OCI-LY3 (cell line): Measurements from ENCODE around the gene FERMT1.

ENCODE experiments used
- H2AFZ ChIP-seq: fragments of 200-600, 300-600 bp; shearing (Covaris generic); 2 replicates; pipeline ENCODE4 v1.6.0; 2014; ENCODE audit warnings: antibody characterized with exemption, low read depth, low read length
- H3K27ac ChIP-seq: fragments of 200-600, 300-600 bp; sonication (generic); 2 replicates; pipeline ENCODE4 v1.5.1; 2014; ENCODE audit warnings: mild to moderate bottlenecking, low read length, moderate library complexity, mixed read lengths
- H3K27me3 ChIP-seq: fragments of 200-600, 300-600 bp; sonication (generic); 2 replicates; pipeline ENCODE4 v1.6.1; 2014; ENCODE audit warnings: low read depth, low read length, mixed read lengths
- H3K36me3 ChIP-seq: fragments of 200-600, 300-600 bp; sonication (generic); replicated peaks from 2 replicates; pipeline ENCODE3; 2014; ENCODE audit warnings: low read depth, low read length, mixed read lengths
- H3K4me1 ChIP-seq: fragments of 300-600, 200-600 bp; sonication (generic); 2 replicates; pipeline ENCODE4 v1.6.1; 2014; ENCODE audit warnings: low read length, mixed read lengths
- H3K4me2 ChIP-seq: fragments of 200-600, 300-600 bp; sonication (generic); 2 replicates; pipeline ENCODE4 v1.6.1; 2014; ENCODE audit warnings: low read length, mixed read lengths
- H3K4me3 ChIP-seq: fragments of 300-600, 200-600 bp; sonication (generic); 2 replicates; pipeline ENCODE4 v1.5.1; 2014; ENCODE audit warnings: antibody characterized with exemption, mild to moderate bottlenecking, low read length, moderate library complexity
- H3K79me2 ChIP-seq: fragments of 300-600, 200-600 bp; shearing (Covaris generic); 2 replicates; pipeline ENCODE4 v1.6.1; 2014; ENCODE audit warnings: mild to moderate bottlenecking, low read length, mixed read lengths
- H3K9ac ChIP-seq: fragments of 300-600, 200-600 bp; shearing (Covaris generic); 2 replicates; pipeline ENCODE4 v1.6.0; 2014; ENCODE audit warnings: mild to moderate bottlenecking, low read length, moderate library complexity
- H3K9me3 ChIP-seq: fragments of 200-600, 300-600 bp; shearing (Covaris generic); 2 replicates; pipeline ENCODE4 v1.6.1; 2014; ENCODE audit warnings: low read length, mixed read lengths; ENCODE audit not compliant: insufficient read depth
- H4K20me1 ChIP-seq: fragments of 200-600, 300-600 bp; sonication (generic); 2 replicates; pipeline ENCODE4 v1.6.1; 2016; ENCODE audit warnings: low read length, mixed read lengths; ENCODE audit not compliant: insufficient read depth
- EZH2phosphoT487 ChIP-seq: fragments of 200-600 bp; shearing (Covaris generic); IDR thresholded peaks from 2 replicates; pipeline ENCODE4 v1.6.1; 2018; ENCODE audit warnings: antibody characterized with exemption, mixed run types, low read depth
- TF ChIP-seq, protein P1 (sequence below): fragments of 200-600, 300-600 bp; sonication (generic); IDR thresholded peaks from 2 replicates; pipeline ENCODE4 v1.5.1; 2014; ENCODE audit warnings: antibody characterized with exemption, low read length, low read depth

Gene FERMT1

GRCh38 chr20:6095409-6095808, 27.4 kb downstream of the FERMT1 start:
- peaks cover 24% of the 10 kb centered on the region; the same call in 1 of the 2 replicates for H3K27me3 ChIP-seq
- no peaks in the 10 kb centered on the region for H3K79me2 ChIP-seq
- no peak overlapping the region for H2AFZ ChIP-seq
- no peak overlapping the region for H3K4me2 ChIP-seq
- H3K4me3 ChIP-seq, result no peak overlapping the region
- peaks cover 12% of the 10 kb centered on the region for H3K4me1 ChIP-seq
- no peak overlapping the region for H3K9ac ChIP-seq
- no peaks in the 10 kb centered on the region for H3K9me3 ChIP-seq
- no peaks in the 10 kb centered on the region for H4K20me1 ChIP-seq
- H3K36me3 ChIP-seq, result no peaks in the 10 kb centered on the region
- H3K27ac ChIP-seq, result no peak overlapping the region
- TF ChIP-seq, protein P1, sequence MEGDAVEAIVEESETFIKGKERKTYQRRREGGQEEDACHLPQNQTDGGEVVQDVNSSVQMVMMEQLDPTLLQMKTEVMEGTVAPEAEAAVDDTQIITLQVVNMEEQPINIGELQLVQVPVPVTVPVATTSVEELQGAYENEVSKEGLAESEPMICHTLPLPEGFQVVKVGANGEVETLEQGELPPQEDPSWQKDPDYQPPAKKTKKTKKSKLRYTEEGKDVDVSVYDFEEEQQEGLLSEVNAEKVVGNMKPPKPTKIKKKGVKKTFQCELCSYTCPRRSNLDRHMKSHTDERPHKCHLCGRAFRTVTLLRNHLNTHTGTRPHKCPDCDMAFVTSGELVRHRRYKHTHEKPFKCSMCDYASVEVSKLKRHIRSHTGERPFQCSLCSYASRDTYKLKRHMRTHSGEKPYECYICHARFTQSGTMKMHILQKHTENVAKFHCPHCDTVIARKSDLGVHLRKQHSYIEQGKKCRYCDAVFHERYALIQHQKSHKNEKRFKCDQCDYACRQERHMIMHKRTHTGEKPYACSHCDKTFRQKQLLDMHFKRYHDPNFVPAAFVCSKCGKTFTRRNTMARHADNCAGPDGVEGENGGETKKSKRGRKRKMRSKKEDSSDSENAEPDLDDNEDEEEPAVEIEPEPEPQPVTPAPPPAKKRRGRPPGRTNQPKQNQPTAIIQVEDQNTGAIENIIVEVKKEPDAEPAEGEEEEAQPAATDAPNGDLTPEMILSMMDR, result no peak
- TF ChIP-seq EZH2phosphoT487, result no peak

GRCh38 chr20:6094565-6094964, 28.3 kb downstream of the FERMT1 start:
- Histone ChIP-seq H3K79me2 (no peaks in the 10 kb centered on the region), H2AFZ (no peak overlapping the region), H3K9me3 (no peaks in the 10 kb centered on the region), H3K4me1 (peaks cover 12% of the 10 kb centered on the region), H4K20me1 (no peaks in the 10 kb centered on the region), H3K9ac (no peak overlapping the region), H3K36me3 (no peaks in the 10 kb centered on the region), H3K27ac (no peak overlapping the region), H3K4me3 (no peak overlapping the region), H3K27me3 (peaks cover 24% of the 10 kb centered on the region; the same call in 1 of the 2 replicates), H3K4me2 (no peak overlapping the region)
- TF ChIP-seq, protein P1, result no peak
- TF ChIP-seq EZH2phosphoT487, result no peak

- peaks cover 12% of the 10 kb centered on the region for H3K4me1 ChIP-seq
- H3K9ac ChIP-seq, result no peak overlapping the region
- H4K20me1 ChIP-seq, result no peaks in the 10 kb centered on the region
- no peaks in the 10 kb centered on the region for H3K79me2 ChIP-seq
- H3K4me3 ChIP-seq, result no peak overlapping the region
- TF ChIP-seq, protein P1, result no peak
- no peak for TF ChIP-seq EZH2phosphoT487
- H3K4me2 ChIP-seq, result no peak overlapping the region
- no peak overlapping the region for H3K27ac ChIP-seq
- peaks cover 24% of the 10 kb centered on the region; the same call in 1 of the 2 replicates for H3K27me3 ChIP-seq
- no peaks in the 10 kb centered on the region for H3K9me3 ChIP-seq
- H3K36me3 ChIP-seq, result no peaks in the 10 kb centered on the region
- H2AFZ ChIP-seq, result no peak overlapping the region
Measured at GRCh38 chr20:6094063-6094462, 28.8 kb downstream of the FERMT1 start.

DNA sequence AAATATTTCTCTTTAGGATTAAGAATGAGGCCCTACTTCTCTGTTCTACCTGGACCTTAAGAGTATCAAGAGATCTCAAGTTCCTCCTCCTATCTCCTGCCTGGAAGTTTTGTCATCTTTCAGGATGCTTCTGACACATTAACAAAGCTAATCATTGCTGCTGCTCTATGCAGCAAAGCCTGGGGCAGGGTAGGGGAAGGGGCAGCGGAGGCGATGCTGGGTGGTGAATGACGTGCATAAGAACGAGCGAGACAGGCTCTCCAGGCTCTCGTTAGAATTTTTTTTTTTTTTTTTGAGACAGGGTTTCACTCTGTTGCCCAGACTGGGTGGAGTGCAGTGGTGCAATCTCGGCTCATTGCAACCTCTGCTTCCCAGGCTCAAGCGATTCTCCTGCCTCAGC, 31.2 kb downstream of the FERMT1 start:
- H3K4me3 ChIP-seq, result no peak overlapping the region
- TF ChIP-seq, protein P1, result no peak
- TF ChIP-seq EZH2phosphoT487, result no peak

More for the DNA sequence above, 31.2 kb downstream of the FERMT1 start:
- H3K4me1 ChIP-seq, result peaks cover 12% of the 10 kb centered on the region
- H3K9ac ChIP-seq, result no peak overlapping the region
- no peaks in the 10 kb centered on the region for H3K79me2 ChIP-seq
- H3K27me3 ChIP-seq, result peaks cover 25% of the 10 kb centered on the region; the same call in 1 of the 2 replicates
- no peaks in the 10 kb centered on the region for H3K9me3 ChIP-seq
- H4K20me1 ChIP-seq, result no peaks in the 10 kb centered on the region
- H3K36me3 ChIP-seq, result no peaks in the 10 kb centered on the region
- no peak overlapping the region for H3K27ac ChIP-seq
- H2AFZ ChIP-seq, result no peak overlapping the region
- H3K4me2 ChIP-seq, result no peak overlapping the region; the same call in 1 of the 2 replicates
